Common myeloid progenitor, CD34-positive (primary cell): Measurements from ENCODE around the gene KRI1.
"Not testable (repeated sequence)": the region's sequence is repeated elsewhere in the genome, so short reads cannot be mapped to it uniquely, and the experiment has no call there.

Experiments
- CTCF ChIA-PET: fragments of 350-600 bp; sonication (Branson Sonifier 250); formaldehyde crosslinking; loops from one replicate; lab custom pipeline; 2021; ENCODE audit warnings: antibody characterized with exemption; lab: Charles Lee
- POLR2A ChIA-PET: fragments of 350-600 bp; sonication (Branson Sonifier 250); formaldehyde crosslinking; loops from one replicate; lab custom pipeline; 2021; ENCODE audit warnings: antibody characterized with exemption; lab: Charles Lee
- DNase-seq, 3 donors: peaks; one replicate each; pipeline versions ENCODE4 v3.0.0 to v3.0.0-alpha.2; 2013
- H3K27ac ChIP-seq, 2 experiments: 1 replicate in 1 of 2; 2 replicates in 1 of 2; pipeline ENCODE4 v1.7.0; 2013; ENCODE audit warnings: inconsistent platforms in 2 of 2, low read length in 2 of 2, mild to moderate bottlenecking in 2 of 2, low read depth in 1 of 2, moderate library complexity in 1 of 2; ENCODE audit not compliant: severe bottlenecking in 2 of 2, insufficient read depth in 1 of 2, poor library complexity in 1 of 2
- H3K27me3 ChIP-seq, 5 experiments: replicated peaks in 2 of 5; 1 replicate in 3 of 5; 2 replicates in 2 of 5; pipeline versions ENCODE4 v1.6.1 to v1.7.0; 2013; ENCODE audit warnings: low read length in 4 of 5, mild to moderate bottlenecking in 2 of 5, moderate library complexity in 2 of 5, inconsistent platforms in 1 of 5; ENCODE audit not compliant: insufficient read depth in 5 of 5, control insufficient read depth in 4 of 5
- H3K36me3 ChIP-seq, 4 experiments: 1 replicate in 2 of 4; 2 replicates in 2 of 4; pipeline versions ENCODE4 v1.6.1 to v1.7.0; 2013; ENCODE audit warnings: low read length in 3 of 4, control low read depth in 1 of 4, mild to moderate bottlenecking in 1 of 4; ENCODE audit not compliant: control insufficient read depth in 4 of 4, insufficient read depth in 4 of 4
- H3K4me1 ChIP-seq, 4 experiments: 1 replicate in 3 of 4; 2 replicates in 1 of 4; pipeline versions ENCODE4 v1.6.1 to v1.7.1; 2013; ENCODE audit warnings: low read length in 3 of 4, mild to moderate bottlenecking in 3 of 4, control low read depth in 1 of 4, inconsistent platforms in 1 of 4, moderate library complexity in 1 of 4; ENCODE audit not compliant: control insufficient read depth in 4 of 4, insufficient read depth in 4 of 4; ENCODE audit errors: control extremely low read depth in 1 of 4
- H3K4me3 ChIP-seq, 7 experiments: 1 replicate in 4 of 7; 2 replicates in 3 of 7; pipeline versions ENCODE4 v1.5.1 to v1.7.0; 2013; ENCODE audit warnings: mild to moderate bottlenecking in 7 of 7, low read length in 6 of 7, moderate library complexity in 6 of 7, inconsistent platforms in 2 of 7, low read depth in 2 of 7, control low read depth in 1 of 7; ENCODE audit not compliant: insufficient read depth in 4 of 7, control insufficient read depth in 1 of 7; ENCODE audit errors: extremely low read depth in 1 of 7
- H3K9me3 ChIP-seq, 5 experiments: 1 replicate in 4 of 5; 2 replicates in 1 of 5; pipeline versions ENCODE4 v1.6.1 to v1.7.1; 2013; ENCODE audit warnings: low read length in 4 of 5, mild to moderate bottlenecking in 2 of 5, inconsistent platforms in 1 of 5, low read depth in 1 of 5, moderate library complexity in 1 of 5; ENCODE audit not compliant: control insufficient read depth in 4 of 5, insufficient read depth in 2 of 5; ENCODE audit errors: control extremely low read depth in 1 of 5
- WGBS: methylation state at CpG from one replicate; pipeline ENCODE4 v1.1.5; 2013; ENCODE audit not compliant: insufficient coverage; 5-methylcytosine and 5-hydroxymethylcytosine counted together

The KRI1 gene

DNA sequence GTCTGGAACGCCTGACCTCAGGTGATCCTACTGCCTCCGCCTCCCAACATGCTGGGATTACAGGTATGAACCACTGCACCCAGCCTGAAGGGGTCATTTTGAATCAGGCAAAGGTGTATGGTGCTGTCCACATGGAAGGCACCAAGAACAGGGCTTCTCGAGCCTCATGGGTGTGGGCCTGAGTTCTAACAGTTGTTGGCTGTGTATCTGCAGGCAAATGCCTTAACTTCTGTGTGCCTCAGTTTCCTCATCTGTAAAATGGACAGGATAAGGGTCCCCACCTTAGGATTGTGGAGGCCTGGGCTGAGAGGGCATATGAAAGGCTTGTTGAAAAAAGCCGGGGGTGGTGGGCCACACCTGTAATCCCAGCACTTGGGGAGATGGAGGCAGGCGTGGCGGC, 12.1 kb upstream of the KRI1 start:
- DNase-seq, result no peak
- no peaks in the 10 kb centered on the region for H3K9me3 ChIP-seq
- no peaks in the 10 kb centered on the region for H3K36me3 ChIP-seq
- ChIA-PET CTCF (interaction anchor here (12.3 kb wide), 1 partner anchor 68 kb away, joined by 313 read pairs; no protein-coding TSS in a partner anchor), POLR2A (no interaction called here)
- H3K27me3 ChIP-seq, result no peaks in the 10 kb centered on the region
- H3K4me3 ChIP-seq, result no peak overlapping the region
- WGBS, result 85% methylated on average over 4 of the region's 6 CpGs
- H3K4me1 ChIP-seq, result peaks cover 0 to 4% (median 2%) of the 10 kb centered on the region in 4 experiments
- H3K27ac ChIP-seq, result no peak overlapping the region

GRCh38 chr19:10575011-10575716, 9.4 kb upstream of the KRI1 start:
- ChIA-PET POLR2A (no interaction called here), CTCF (interaction anchor here (0.6 to 12.3 kb wide), 8 partner anchors 14 to 162 kb away, joined by 3 to 313 read pairs (median 4); no protein-coding TSS in a partner anchor)
- Histone ChIP-seq H3K4me3 (no peak overlapping the region), H3K4me1 (peaks cover 0 to 8% (median 4%) of the 10 kb centered on the region in 4 experiments), H3K27ac (no peak overlapping the region), H3K36me3 (no peaks in the 10 kb centered on the region), H3K27me3 (no peaks in the 10 kb centered on the region), H3K9me3 (no peaks in the 10 kb centered on the region)
- 96% methylated on average over 3 of the region's 6 CpGs for WGBS
- DNase-seq, result peak in 1 of 3 donors; percentile 27

GRCh38 chr19:10574462-10574861, 8.7 kb upstream of the KRI1 start:
- H3K27me3 ChIP-seq, result no peaks in the 10 kb centered on the region
- H3K4me3 ChIP-seq, result no peak overlapping the region
- no peaks in the 10 kb centered on the region for H3K9me3 ChIP-seq
- no peak for DNase-seq
- peaks cover 0 to 14% (median 11%) of the 10 kb centered on the region in 4 experiments for H3K4me1 ChIP-seq
- ChIA-PET POLR2A (no interaction called here), CTCF (interaction anchor here (0.6 to 3.2 kb wide), 5 partner anchors 69 to 161 kb away, joined by 3 to 10 read pairs (median 4); no protein-coding TSS in a partner anchor)
- 94% methylated on average over 8 of the region's 8 CpGs for WGBS
- no peak overlapping the region for H3K27ac ChIP-seq
- H3K36me3 ChIP-seq, result no peaks in the 10 kb centered on the region

GRCh38 chr19:10573793-10574192, 8.0 kb upstream of the KRI1 start:
- H3K4me1 ChIP-seq, result peaks cover 0 to 18% (median 15%) of the 10 kb centered on the region in 4 experiments
- H3K4me3 ChIP-seq, H3K9me3 ChIP-seq, H3K27ac ChIP-seq, DNase-seq, H3K36me3 ChIP-seq, POLR2A ChIA-PET, H3K27me3 ChIP-seq: not testable (repeated sequence)
- CTCF ChIA-PET, result interaction anchor here (0.8 to 3.2 kb wide), 10 partner anchors 9 to 126 kb away, joined by 3 to 17 read pairs (median 6); partner anchors contain the start of gene ATG4D
- WGBS, result 89% methylated on average over 5 of the region's 6 CpGs

DNA sequence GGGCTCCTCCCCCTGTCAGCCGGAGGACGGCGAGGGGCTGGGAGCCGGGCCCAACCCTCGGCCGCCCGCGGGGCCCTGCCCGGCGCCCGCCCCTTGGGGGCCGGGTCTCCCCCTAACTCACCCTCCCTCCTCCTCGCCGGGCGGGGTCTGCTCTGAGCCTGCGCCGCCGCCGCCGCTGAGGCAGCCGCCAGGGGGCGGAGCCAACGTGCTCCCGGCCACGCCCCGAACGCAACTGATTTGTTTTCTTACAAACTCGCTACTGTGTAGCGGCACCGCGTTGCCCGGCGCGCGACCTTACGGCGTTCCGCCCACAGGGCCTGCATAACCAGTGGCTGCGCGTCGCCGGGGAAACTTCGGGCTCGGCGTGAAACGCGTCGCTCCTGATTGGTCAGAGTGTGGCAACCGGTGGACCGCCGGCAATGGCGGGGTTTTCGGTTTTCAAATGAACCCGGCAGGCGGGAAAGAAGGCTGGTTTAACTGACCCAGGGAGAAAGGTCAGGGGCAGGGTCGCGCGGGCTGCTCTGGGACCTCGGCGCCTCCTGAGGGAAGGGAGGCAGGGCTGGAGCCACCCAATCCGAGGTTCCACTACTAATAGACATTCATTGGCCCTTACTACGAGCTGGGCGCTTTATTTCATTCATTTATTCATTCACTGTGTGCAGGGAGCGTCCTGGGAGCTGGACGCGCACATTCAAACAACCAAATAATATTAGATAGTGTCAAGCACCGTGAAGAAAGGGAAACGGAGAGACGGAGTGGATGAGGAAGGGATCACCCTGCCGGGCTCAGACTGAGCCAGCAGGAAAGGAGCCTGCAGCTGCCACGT, 3.2 kb upstream of the KRI1 start, which contains the start of gene CDKN2D:
TSS of gene CDKN2D (minus strand) at position 154 of the 826 bp plus-strand sequence. CDS start 326 bp downstream, outside the sequence.
- ChIA-PET CTCF (interaction anchor here (1.0 to 7.8 kb wide), 8 partner anchors 10 to 104 kb away, joined by 3 to 64 read pairs (median 4); no protein-coding TSS in a partner anchor), POLR2A (interaction anchor here (0.6 to 1.7 kb wide), 4 partner anchors 13 to 58 kb away, joined by 3 to 5 read pairs (median 4); partner anchors contain the start of gene ATG4D)
- Histone ChIP-seq H3K27ac (peak within 1 kb of the TSS in 1 of 2 experiments; percentile 80), H3K4me1 (peaks cover 16 to 54% (median 51%) of the 10 kb centered on the region in 4 experiments), H3K4me3 (peak within 1 kb of the TSS; percentile 76 to 93 (median 87)), H3K36me3 (peaks cover 0 to 6% (median 2%) of the 10 kb centered on the region in 4 experiments), H3K27me3 (no peaks in the 10 kb centered on the region), H3K9me3 (no peaks in the 10 kb centered on the region)
- under 1% methylated on average over 61 of the region's 71 CpGs for WGBS
- peak; percentile 99 to 100 (median 100) for DNase-seq

- Histone ChIP-seq H3K27ac (peak overlapping the region in 1 of 2 experiments; percentile 34), H3K36me3 (peaks cover 0 to 8% (median 2%) of the 10 kb centered on the region in 4 experiments), H3K4me3 (peak overlapping the region; percentile 76 to 93 (median 87)), H3K9me3 (no peaks in the 10 kb centered on the region), H3K4me1 (peaks cover 16 to 54% (median 51%) of the 10 kb centered on the region in 4 experiments), H3K27me3 (no peaks in the 10 kb centered on the region)
- CTCF ChIA-PET, result interaction anchor here (1.2 to 7.8 kb wide), 6 partner anchors 13 to 105 kb away, joined by 3 to 64 read pairs (median 6); no protein-coding TSS in a partner anchor
- peak; percentile 21 to 73 (median 40) for DNase-seq
- WGBS, result 0% methylated on average over 47 of the region's 58 CpGs
- POLR2A ChIA-PET, result interaction anchor here (1.1 to 3.8 kb wide), 3 partner anchors 13 to 25 kb away, joined by 4 to 29 read pairs (median 5); partner anchors contain the start of gene ATG4D
These were observed 2.4 kb upstream of the KRI1 start for GRCh38 chr19:10568062-10568825.
